NCI-H2227 (cell line): ENCODE data around the gene IL27RA.
A peak's percentile ranks its signal among the peaks of the same experiment; 100 is the strongest.
"Not testable (repeated sequence)": the region's sequence is repeated elsewhere in the genome, so short reads cannot be mapped to it uniquely, and the experiment has no call there.

Experiments used
- DNase-seq: peaks from one replicate; lab custom pipeline; 2025; ENCODE audit not compliant: unreplicated experiment; lab: John Stamatoyannopoulos, UW

The IL27RA gene

GRCh38 chr19:13998426-13998825, 33.1 kb upstream of the IL27RA start:
- DNase-seq, result no peak

- no peak for DNase-seq
Observed at GRCh38 chr19:13999085-13999484, 32.5 kb upstream of the IL27RA start.

- no peak for DNase-seq
Observed at GRCh38 chr19:14000691-14001375, 30.7 kb upstream of the IL27RA start.

- DNase-seq, result no peak
Observed at GRCh38 chr19:14002571-14003250, 28.9 kb upstream of the IL27RA start.

- DNase-seq, result no peak
Observed at GRCh38 chr19:14003251-14004055, 28.1 kb upstream of the IL27RA start.

- DNase-seq, result no peak
Observed at GRCh38 chr19:14004619-14005348, 26.8 kb upstream of the IL27RA start.

- peak; percentile 89 for DNase-seq
Observed at GRCh38 chr19:14005349-14006084, 26.0 kb upstream of the IL27RA start.

- peak; percentile 97 for DNase-seq
Observed at GRCh38 chr19:14006085-14006765, 25.3 kb upstream of the IL27RA start, which contains the start of gene RFX1. Gene RFX1, minus strand, starts transcription at chr19:14006320. Its CDS starts 12,477 bp downstream, at chr19:13993843.

GRCh38 chr19:14006766-14007562, 24.6 kb upstream of the IL27RA start:
- DNase-seq, result peak; percentile 97

GRCh38 chr19:14012378-14012915, 19.1 kb upstream of the IL27RA start:
- DNase-seq, result no peak

- no peak for DNase-seq
Observed at GRCh38 chr19:14015524-14016035, 16.0 kb upstream of the IL27RA start.

GRCh38 chr19:14019100-14019499, 12.5 kb upstream of the IL27RA start:
- no peak for DNase-seq

- DNase-seq, result not testable (repeated sequence)
Observed at GRCh38 chr19:14019739-14020138, 11.8 kb upstream of the IL27RA start.

GRCh38 chr19:14021474-14021873, 10.1 kb upstream of the IL27RA start:
- DNase-seq, result no peak

- no peak for DNase-seq
Observed at GRCh38 chr19:14022469-14022868, 9.1 kb upstream of the IL27RA start.

GRCh38 chr19:14023404-14024235, 7.9 kb upstream of the IL27RA start:
- DNase-seq, result peak; percentile 37

- not testable (repeated sequence) for DNase-seq
Observed at GRCh38 chr19:14026652-14027192, 4.8 kb upstream of the IL27RA start.
